Endothelial cell of umbilical vein (primary cell): ENCODE measurements around the gene RACGAP1. TPM values are rescaled to one million over a fixed set of nuclear protein-coding genes. Genes with fewer than 3 reads are reported as not detected.

Experiments used
- BruUV-seq: library from RNA; stranded (reverse); fragments of 400-500 nt; replicated peaks from 2 replicates; lab custom pipeline; 2021; lab: Mats Ljungman, UMichigan
- CTCF ChIA-PET: fragments of 300-600, 350-600 bp; sonication (Branson Sonifier 250); formaldehyde crosslinking; loops from one replicate; lab custom pipeline; 2021; ENCODE audit warnings: antibody characterized with exemption, inconsistent platforms; lab: Charles Lee
- POLR2A ChIA-PET: fragments of 300-600, 350-600 bp; sonication (Branson Sonifier 250); formaldehyde crosslinking; loops from one replicate; lab custom pipeline; 2021; ENCODE audit warnings: antibody characterized with exemption, inconsistent platforms; lab: Charles Lee
- DNase-seq: peaks from one replicate; pipeline ENCODE4 v3.0.0-alpha.2; 2011; ENCODE audit warnings: low read depth, low spot score
- FAIRE-seq: peaks from 2 replicates; lab custom pipeline; 2011; peaks lifted over from hg19 to GRCh38; lab: Jason Lieb, UNC
- H2AFZ ChIP-seq: 2 replicates; pipeline ENCODE4 v1.6.0; 2012; ENCODE audit warnings: low read depth, low read length, control low read depth, inconsistent platforms
- H3K27ac ChIP-seq: 2 replicates; pipeline ENCODE4 v1.5.1; 2011; ENCODE audit warnings: low read depth, mild to moderate bottlenecking, control low read depth, low read length, moderate library complexity; ENCODE audit not compliant: insufficient read depth
- H3K27me3 ChIP-seq, 2 experiments: 2 replicates each; pipeline versions ENCODE4 v1.6.0 to v1.6.1; 2011; ENCODE audit warnings: low read length in 2 of 2, mixed read lengths in 1 of 2; ENCODE audit not compliant: control insufficient read depth in 2 of 2, insufficient read depth in 2 of 2
- H3K36me3 ChIP-seq, 2 experiments: 2 replicates in 1 of 2; 3 replicates in 1 of 2; pipeline ENCODE4 v1.5.1; 2011; ENCODE audit warnings: low read length in 2 of 2, mild to moderate bottlenecking in 1 of 2, moderate library complexity in 1 of 2; ENCODE audit not compliant: control insufficient read depth in 2 of 2, insufficient read depth in 2 of 2; ENCODE audit errors: extremely low read depth in 1 of 2
- H3K4me1 ChIP-seq: 3 replicates; pipeline ENCODE4 v1.5.1; 2011; ENCODE audit warnings: mild to moderate bottlenecking, low read length; ENCODE audit not compliant: control insufficient read depth, insufficient read depth; ENCODE audit errors: extremely low read depth
- H3K4me2 ChIP-seq: 2 replicates; pipeline ENCODE4 v1.6.1; 2011; ENCODE audit warnings: low read length, control low read depth, mixed read lengths; ENCODE audit not compliant: insufficient read depth
- H3K4me3 ChIP-seq, 3 experiments: fragments of 200-600 bp in 1 of 3; sonication (generic), shearing (Covaris generic) in 1 of 3; replicated peaks in 1 of 3; 2 replicates each; pipeline ENCODE4 v1.5.1; 2011 to 2016; ENCODE audit warnings: control low read depth in 3 of 3, low read length in 3 of 3, mild to moderate bottlenecking in 2 of 3, inconsistent platforms in 1 of 3, low read depth in 1 of 3, moderate library complexity in 1 of 3; ENCODE audit not compliant: insufficient read depth in 1 of 3
- H3K79me2 ChIP-seq: 2 replicates; pipeline ENCODE4 v1.6.0; 2012; ENCODE audit warnings: low read length, inconsistent platforms; ENCODE audit not compliant: control insufficient read depth, insufficient read depth
- H3K9ac ChIP-seq: replicated peaks from 2 replicates; pipeline ENCODE3; 2011; ENCODE audit warnings: low read length, control low read depth; ENCODE audit not compliant: insufficient read depth; ENCODE audit errors: extremely low read depth
- H3K9me1 ChIP-seq: replicated peaks from 3 replicates; pipeline ENCODE4 v1.6.0; 2011; ENCODE audit warnings: mild to moderate bottlenecking, low read length; ENCODE audit not compliant: control insufficient read depth, insufficient read depth; ENCODE audit errors: extremely low read depth
- H3K9me3 ChIP-seq: replicated peaks from 2 replicates; pipeline ENCODE4 v1.5.1; 2012; ENCODE audit warnings: low read length, inconsistent platforms; ENCODE audit not compliant: control insufficient read depth, insufficient read depth
- H4K20me1 ChIP-seq: replicated peaks from 2 replicates; pipeline ENCODE3; 2011; ENCODE audit warnings: mild to moderate bottlenecking, low read length; ENCODE audit not compliant: control insufficient read depth, insufficient read depth; ENCODE audit errors: extremely low read depth
- EZH2 ChIP-seq: IDR thresholded peaks from 2 replicates; pipeline ENCODE4 v1.6.1; 2012; ENCODE audit warnings: borderline replicate concordance, low read depth, mild to moderate bottlenecking, moderate library complexity, low read length, inconsistent platforms; ENCODE audit not compliant: severe bottlenecking
- FOS ChIP-seq: IDR thresholded peaks from 2 replicates; pipeline ENCODE4 v1.6.1; 2011; ENCODE audit warnings: mild to moderate bottlenecking, low read length, moderate library complexity, borderline replicate concordance; ENCODE audit not compliant: insufficient read depth
- GATA2 ChIP-seq: IDR thresholded peaks from 2 replicates; pipeline ENCODE4 v1.7.0; 2011; ENCODE audit warnings: low read depth, mild to moderate bottlenecking, moderate library complexity, mixed read lengths, low read length; ENCODE audit not compliant: insufficient read length, insufficient read depth
- JUN ChIP-seq: IDR thresholded peaks from 2 replicates; pipeline ENCODE4 v1.6.1; 2011; ENCODE audit warnings: borderline replicate concordance, low read depth; ENCODE audit not compliant: insufficient read length, insufficient read depth
- MAX ChIP-seq: IDR thresholded peaks from 2 replicates; pipeline ENCODE4 v1.6.1; 2011; ENCODE audit not compliant: insufficient read depth, insufficient read length
- MYC ChIP-seq: IDR thresholded peaks from one replicate; pipeline ENCODE4 v1.6.1; 2011; ENCODE audit warnings: mild to moderate bottlenecking, low read depth, low read length
- POLR2A ChIP-seq: IDR thresholded peaks from 2 replicates; pipeline ENCODE4 v1.6.1; 2012; ENCODE audit warnings: low read depth, mild to moderate bottlenecking, control low read depth, low read length
- POLR2AphosphoS5 ChIP-seq: IDR thresholded peaks from 2 replicates; pipeline ENCODE4 v1.6.1; 2012; ENCODE audit warnings: low read depth, mild to moderate bottlenecking, control low read depth, low read length, moderate library complexity; ENCODE audit not compliant: insufficient read depth
- dilution Hi-C: fragments of 300-500 bp; cut with MboI; formaldehyde crosslinking; loops from one replicate; pipeline ENCODE4 v1.15.0; 2019; ENCODE audit warnings: low sequenced_read_pairs; ENCODE audit not compliant: extremely low pct_ligation_motif_present
- intact Hi-C: fragments of 100-400 bp; cut with micrococcal nuclease; formaldehyde crosslinking; loops from one replicate; pipeline ENCODE4 v1.10.0; 2022
- polyA plus RNA-seq, 4 experiments: library from polyadenylated mRNA; depleted of rRNA in 3 of 4; stranded (reverse) in 3 of 4; unstranded in 1 of 4; fragments of >200 nt; gene quantifications; 2 replicates each; pipeline versions ENCODE4 v1.2.1 to v1.2.3, GENCODE V29; 2011 to 2012; ENCODE audit warnings: missing spikeins in 1 of 4
- total RNA-seq: library from RNA; stranded (reverse); gene quantifications from 2 replicates; pipeline ENCODE4 v1.2.3, GENCODE V29; 2021
- TF ChIP-seq, protein P1 (sequence below), 2 donors: IDR thresholded peaks; 1 replicate in 1 of 2; 2 replicates in 1 of 2; pipeline ENCODE4 v1.5.1; 2011; ENCODE audit warnings: low read length in 2 of 2, mild to moderate bottlenecking in 2 of 2, moderate library complexity in 2 of 2, control low read depth in 1 of 2, inconsistent platforms in 1 of 2, low read depth in 1 of 2; ENCODE audit not compliant: insufficient read depth in 1 of 2; ENCODE audit errors: extremely low read depth in 1 of 2

Gene RACGAP1
- total and polyA plus RNA-seq, 2 donors (not counting 3 experiments of a cell fraction or from before 2014, with no cell fraction given) = 16.5 to 56.3 TPM

DNA sequence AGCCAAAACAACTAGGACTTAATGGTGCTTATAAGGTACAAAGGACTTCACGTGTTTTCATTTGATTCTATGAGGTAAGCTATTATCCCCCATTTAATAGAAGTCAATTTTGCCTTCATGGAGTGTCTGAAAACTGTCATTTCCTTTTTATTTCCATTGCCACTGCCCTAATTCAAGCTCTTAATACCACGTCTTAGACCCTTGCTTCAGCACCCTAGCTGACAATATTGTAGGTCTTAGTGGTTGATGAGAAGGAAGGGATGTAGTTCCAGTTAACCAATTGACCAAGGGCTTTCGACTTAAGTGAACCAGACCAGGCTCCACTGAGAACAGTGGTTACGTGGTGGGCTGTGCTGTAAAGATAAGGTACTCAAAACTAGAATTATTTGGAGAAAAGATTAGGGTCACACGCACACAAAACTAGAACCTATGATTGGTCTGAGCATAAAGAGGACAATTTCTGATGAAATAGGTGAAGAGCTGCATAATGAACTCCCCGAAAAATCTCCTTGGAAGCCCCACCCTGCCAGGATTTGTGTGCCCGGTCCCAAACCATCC, 22.5 kb upstream of the RACGAP1 start:
- DNase-seq (no peak), FAIRE-seq (no peak)

More for the DNA sequence above, 22.5 kb upstream of the RACGAP1 start:
- Histone ChIP-seq H3K9ac (no peak overlapping the region), H3K4me2 (no peak overlapping the region), H3K79me2 (no peaks in the 10 kb centered on the region), H2AFZ (no peak overlapping the region), H3K9me1 (no peaks in the 10 kb centered on the region), H3K36me3 (no peaks in the 10 kb centered on the region), H3K27ac (no peak overlapping the region), H4K20me1 (no peaks in the 10 kb centered on the region), H3K27me3 (peaks cover 37 to 43% of the 10 kb centered on the region in 2 experiments), H3K4me1 (no peaks in the 10 kb centered on the region), H3K4me3 (no peak overlapping the region), H3K9me3 (no peaks in the 10 kb centered on the region)
- intact Hi-C loops (no loop called here), dilution Hi-C loops (no loop called here)
- POLR2A ChIA-PET = no interaction called here
- CTCF ChIA-PET = interaction anchor here (0.6 to 11.2 kb wide), 5 partner anchors 9 to 1827 kb away, joined by 3 to 191 read pairs (median 8); no protein-coding TSS in a partner anchor
- TF ChIP-seq POLR2A (no peak), FOS (no peak), POLR2AphosphoS5 (no peak), EZH2 (no peak), JUN (no peak), GATA2 (no peak), MYC (no peak), MAX (no peak)
- TF ChIP-seq, protein P1, sequence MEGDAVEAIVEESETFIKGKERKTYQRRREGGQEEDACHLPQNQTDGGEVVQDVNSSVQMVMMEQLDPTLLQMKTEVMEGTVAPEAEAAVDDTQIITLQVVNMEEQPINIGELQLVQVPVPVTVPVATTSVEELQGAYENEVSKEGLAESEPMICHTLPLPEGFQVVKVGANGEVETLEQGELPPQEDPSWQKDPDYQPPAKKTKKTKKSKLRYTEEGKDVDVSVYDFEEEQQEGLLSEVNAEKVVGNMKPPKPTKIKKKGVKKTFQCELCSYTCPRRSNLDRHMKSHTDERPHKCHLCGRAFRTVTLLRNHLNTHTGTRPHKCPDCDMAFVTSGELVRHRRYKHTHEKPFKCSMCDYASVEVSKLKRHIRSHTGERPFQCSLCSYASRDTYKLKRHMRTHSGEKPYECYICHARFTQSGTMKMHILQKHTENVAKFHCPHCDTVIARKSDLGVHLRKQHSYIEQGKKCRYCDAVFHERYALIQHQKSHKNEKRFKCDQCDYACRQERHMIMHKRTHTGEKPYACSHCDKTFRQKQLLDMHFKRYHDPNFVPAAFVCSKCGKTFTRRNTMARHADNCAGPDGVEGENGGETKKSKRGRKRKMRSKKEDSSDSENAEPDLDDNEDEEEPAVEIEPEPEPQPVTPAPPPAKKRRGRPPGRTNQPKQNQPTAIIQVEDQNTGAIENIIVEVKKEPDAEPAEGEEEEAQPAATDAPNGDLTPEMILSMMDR (IDR thresholded peaks at IDR 0.05; ENCODE audit: extremely low read depth in 1 of 2, insufficient read depth in 1 of 2, low read depth in 1 of 2, low read length in 2 of 2) = no peak
- no TSS peak for BruUV-seq
